D341Med (cell line): ENCODE data around the gene SUB1.
"Not testable (repeated sequence)": the region's sequence is repeated elsewhere in the genome, so short reads cannot be mapped to it uniquely, and the experiment has no call there.

Experiments
- DNase-seq: peaks from one replicate; pipeline ENCODE4 v3.0.0; 2012; ENCODE audit warnings: low spot score

Gene SUB1

GRCh38 chr5:32565145-32565544, 20.2 kb upstream of the SUB1 start:
- no peak for DNase-seq

DNA sequence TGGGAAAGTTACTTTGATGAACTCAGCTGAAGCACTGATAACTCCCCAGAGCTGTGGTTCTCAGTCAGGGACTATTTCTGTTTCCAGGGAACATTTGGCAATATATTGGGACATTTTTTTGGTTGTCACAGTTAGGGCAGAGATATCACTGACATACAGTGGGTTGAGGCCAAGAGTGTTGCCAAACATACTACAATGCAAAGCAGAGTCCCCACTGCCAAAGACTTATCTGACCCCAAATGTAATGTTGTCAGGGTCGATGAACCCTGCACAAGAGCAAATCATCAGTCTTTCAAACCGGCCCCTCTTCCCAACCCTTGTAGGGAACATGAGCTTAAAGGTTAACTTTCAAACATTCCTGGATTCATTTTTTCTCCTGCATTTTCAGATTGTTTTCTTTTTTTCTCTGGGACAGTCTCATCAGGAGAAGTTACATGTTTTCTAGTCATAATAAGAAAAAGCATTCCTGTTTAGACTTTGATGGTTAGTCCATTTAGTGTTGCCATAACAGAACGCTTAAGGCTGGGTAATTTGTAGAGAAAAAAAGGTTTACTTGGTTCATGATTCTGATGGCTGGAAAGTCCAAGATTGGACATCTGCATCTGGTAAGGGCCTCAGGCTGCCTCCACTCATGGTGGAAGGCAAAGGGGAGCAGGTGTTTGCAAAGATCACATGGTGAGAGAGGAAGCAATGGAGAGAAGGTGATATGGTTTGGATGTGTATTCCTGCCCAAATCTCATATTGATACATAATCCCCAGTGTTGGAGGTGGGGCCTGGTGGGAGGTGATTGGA, 18.8 kb upstream of the SUB1 start:
- no peak for DNase-seq

- no peak for DNase-seq
These were observed 14.2 kb upstream of the SUB1 start for GRCh38 chr5:32571128-32571527.

GRCh38 chr5:32572778-32573480, 12.4 kb upstream of the SUB1 start:
- no peak for DNase-seq

DNA sequence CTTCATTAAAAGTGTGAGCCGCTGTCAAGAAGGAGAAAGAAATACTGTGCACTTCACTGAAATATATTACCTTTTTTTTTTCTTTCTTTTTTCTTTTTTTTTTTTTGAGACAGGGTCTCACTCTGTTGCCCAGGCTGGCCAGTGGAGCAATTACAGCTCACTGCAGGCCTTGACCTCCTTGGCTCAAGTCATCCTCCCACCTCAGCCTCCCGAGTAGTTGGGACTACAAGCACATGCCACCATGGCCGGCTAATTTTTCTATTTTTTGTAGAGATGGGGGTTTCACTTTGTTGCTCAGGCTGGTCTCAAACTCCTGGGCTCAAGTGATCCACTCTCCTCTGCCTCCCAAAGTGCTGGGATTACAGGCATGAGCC, 11.9 kb upstream of the SUB1 start:
- not testable (repeated sequence) for DNase-seq

DNA sequence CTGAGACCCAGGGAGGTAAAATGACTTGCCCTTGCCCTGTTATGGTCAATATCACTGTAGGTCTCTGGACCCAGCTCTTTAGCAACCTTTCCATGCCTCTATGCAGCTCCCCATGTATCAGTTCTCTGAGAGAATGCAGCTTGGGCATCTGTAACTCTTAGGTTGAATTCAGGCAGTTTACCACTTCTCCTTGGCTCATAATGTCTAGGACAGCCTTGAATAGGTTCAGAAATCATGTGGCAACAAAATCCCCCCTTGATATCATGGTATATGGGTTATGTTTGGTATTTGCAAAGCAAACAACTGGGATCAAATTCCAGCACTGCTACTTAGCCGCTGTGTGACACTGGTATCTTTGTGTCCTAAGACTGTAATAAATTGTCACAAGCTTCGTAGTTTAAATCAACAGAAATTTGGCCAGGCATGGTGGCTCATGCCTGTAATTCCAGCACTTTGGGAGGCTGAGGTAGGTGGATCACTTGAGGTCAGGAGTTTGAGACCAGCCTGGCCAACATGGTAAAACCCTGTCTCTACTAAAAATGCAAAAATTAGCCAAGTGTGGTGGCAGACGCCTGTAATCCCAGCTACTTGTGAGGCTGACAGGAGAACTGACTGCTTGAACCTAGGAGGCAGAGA, 10.7 kb upstream of the SUB1 start:
- DNase-seq: no peak

- no peak for DNase-seq
These were observed 7.0 kb upstream of the SUB1 start for GRCh38 chr5:32578363-32578762.

- DNase-seq: no peak
These were observed 6.6 kb upstream of the SUB1 start for GRCh38 chr5:32578764-32579163.

GRCh38 chr5:32581010-32581785, 4.2 kb upstream of the SUB1 start:
- no peak for DNase-seq

DNA sequence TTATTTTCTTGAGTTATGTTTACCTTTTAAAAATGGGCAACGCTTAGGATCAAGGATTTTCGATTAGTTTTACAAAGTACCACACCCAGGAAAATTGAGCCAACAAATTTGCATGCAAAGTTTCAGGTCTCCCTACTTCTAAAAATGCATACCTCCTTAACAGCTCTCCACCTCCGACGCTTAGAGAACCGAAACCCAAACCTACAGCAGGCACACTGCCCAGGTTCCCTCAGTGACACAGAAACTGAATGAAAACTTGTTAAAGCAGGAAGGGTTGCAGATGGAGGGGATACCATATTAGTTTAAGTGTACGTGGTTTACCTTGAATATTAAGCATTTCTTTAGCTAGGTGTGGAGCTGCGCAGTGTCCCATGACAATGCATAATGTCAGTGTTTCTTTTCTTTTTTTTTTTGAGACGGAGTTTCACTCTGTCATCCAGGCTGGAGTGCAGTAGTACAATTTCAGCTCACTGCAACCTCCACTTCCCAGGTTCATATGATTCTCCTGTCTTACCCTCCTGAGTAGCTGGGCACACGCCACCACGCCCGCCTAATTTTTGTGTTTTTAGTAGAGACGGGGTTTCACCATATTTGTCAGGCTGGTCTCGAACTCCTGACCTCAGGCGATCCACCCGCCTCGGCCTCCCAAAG, 1.6 kb upstream of the SUB1 start:
- no peak for DNase-seq

DNA sequence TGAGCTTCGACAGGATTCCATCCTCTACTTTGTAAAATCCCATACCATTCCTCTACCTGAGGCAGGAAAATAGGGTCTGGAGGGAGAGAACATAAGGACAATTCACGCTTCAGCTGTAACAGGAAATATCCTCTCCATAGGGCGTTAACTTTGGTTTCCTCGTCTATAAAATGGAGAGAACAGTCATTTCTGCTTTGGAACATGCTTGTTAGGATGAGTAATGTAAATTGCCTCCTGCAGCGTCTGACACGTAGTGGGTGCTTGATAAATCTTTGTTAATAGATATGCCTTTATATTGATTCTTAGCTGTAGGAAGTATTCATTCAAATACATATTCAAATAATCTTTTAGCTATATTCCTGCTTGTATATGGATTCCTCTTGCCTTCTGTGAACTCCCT, 711 bp upstream of the SUB1 start:
- DNase-seq: no peak

DNA sequence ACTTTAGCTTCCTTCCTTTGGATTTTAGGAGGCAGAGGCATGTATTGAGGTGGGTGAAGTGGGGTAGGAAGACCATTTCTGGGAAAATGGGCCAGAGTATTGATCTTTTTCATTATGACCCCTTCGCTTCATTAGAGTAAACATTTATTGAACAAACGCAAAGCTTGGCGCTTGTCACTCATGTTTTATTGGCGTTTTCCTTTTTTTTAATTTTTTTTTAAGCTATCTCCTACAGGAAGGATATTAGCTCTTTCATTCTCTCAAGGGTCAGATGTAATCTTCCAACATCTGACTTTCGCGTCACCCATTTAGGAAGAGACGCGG, 273 bp upstream of the SUB1 start:
- no peak for DNase-seq

- DNase-seq: no peak
These were observed 881 bp downstream of the SUB1 start for GRCh38 chr5:32586276-32586599.

- no peak for DNase-seq
These were observed 1.8 kb downstream of the SUB1 start for GRCh38 chr5:32587067-32587551.

DNA sequence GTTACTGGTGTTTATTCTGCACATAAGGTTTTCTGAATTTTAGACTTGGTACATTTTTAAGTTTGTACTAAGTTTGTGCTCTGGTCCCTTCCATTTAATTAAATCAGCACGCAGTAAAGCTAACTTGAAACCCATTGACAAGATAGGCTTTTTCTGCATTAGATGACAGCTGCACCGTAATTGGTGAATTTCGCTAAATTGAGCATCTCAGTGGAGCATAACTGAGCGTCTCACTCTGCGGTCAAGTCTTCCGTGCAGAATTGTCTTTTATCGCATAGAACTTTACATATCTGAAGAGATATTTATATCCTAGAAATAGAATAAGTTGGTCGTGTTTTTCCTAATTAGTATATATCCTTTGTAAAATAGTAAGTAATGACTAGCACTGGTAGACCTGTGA, 4.1 kb downstream of the SUB1 start:
- no peak for DNase-seq

DNA sequence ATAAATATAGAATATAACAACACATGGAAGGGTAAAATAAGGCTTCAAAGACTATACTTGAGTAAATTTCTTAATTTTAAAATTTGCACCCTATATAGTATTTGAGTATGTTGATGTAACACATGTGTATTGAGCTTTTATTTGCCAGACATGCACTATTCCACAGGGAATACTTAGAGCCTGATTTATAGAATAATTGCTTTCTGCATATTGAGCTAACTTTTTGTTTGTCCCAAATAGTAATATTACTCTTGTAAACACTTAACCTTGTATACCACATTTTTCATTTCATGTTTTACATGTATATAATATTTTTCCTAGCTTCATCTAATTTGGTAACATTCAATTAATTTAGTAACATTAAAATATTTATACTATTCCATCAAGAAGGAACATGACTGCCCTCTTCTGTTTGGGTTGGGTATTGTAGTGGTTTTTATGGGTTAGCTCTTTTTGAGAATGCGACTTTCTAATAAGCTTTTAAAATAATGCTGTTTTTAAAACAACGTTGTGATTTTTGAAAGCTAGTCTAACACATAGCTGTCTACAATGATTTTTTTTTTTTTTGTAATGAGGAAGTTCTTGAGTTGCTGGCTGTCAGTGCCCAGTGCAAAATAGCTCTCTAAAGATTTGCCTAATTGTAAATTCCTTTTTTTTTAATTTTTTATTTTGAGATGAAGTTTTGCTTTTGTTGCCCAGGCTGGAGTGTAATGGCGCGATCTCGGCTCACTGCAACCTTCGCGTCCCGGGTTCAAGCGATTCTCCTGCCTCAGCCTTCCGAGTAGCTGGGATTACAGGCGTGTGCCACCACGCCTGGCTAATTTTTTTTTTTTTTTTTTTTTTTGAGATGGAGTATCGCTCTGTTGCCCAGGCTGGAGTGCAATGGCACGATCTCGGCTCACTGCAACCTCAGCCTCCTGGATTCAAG, 4.8 kb downstream of the SUB1 start:
- no peak for DNase-seq

GRCh38 chr5:32595118-32595517, 9.8 kb downstream of the SUB1 start:
- DNase-seq: no peak

- DNase-seq: no peak
These were observed 11.8 kb downstream of the SUB1 start for GRCh38 chr5:32597041-32597629.

DNA sequence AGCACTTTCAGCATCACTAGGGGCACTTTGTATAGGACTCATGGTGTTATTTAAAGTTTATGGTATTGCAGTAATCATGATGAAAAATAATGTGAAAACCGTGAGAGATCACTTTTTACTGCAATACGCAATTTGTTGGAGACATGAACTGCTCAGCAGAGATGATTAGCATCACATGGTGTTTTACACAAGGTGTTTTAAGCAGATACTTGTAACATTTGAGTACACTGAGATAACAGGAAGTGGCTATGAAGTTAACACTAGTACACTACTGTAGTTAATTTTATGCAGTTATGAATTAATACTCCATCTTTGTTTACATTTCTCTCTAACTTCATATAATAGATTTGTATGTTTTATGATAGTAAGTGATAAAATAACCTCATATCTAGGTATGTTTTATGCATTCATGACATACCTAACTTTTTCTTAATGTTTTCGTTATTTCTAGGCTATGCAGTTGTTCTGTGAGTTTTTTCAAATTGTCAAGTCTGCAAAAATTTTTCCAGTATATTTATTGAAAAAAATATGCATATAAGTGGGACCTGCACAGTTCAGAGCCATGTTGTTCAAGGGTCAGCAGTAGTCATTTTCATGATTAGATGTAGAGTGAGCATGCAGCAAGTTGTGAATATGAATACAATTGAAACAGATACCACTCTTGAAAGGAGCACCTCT, 13.0 kb downstream of the SUB1 start:
- DNase-seq: no peak

GRCh38 chr5:32598997-32599549, 13.7 kb downstream of the SUB1 start:
- DNase-seq: no peak
